H1 (cell line): ENCODE measurements around the gene RAD51B.

Source experiments
- ATF2 ChIP-seq: IDR thresholded peaks from 2 replicates; pipeline ENCODE4 v1.6.1; 2012; ENCODE audit warnings: low read length, inconsistent platforms
- ATF3 ChIP-seq: IDR thresholded peaks from 2 replicates; pipeline ENCODE4 v1.6.1; 2011; ENCODE audit warnings: low read depth, mild to moderate bottlenecking, low read length; ENCODE audit not compliant: insufficient read depth
- CHD7 ChIP-seq: fragments of 300-600 bp; sonication (generic); IDR thresholded peaks from 2 replicates; pipeline ENCODE4 v1.7.1; 2012; ENCODE audit warnings: low read length, moderate library complexity, mild to moderate bottlenecking, inconsistent platforms; ENCODE audit not compliant: insufficient replicate concordance
- CTCF ChIP-seq, 3 experiments: IDR thresholded peaks; 1 replicate in 2 of 3; 2 replicates in 1 of 3; pipeline versions ENCODE4 v1.5.1 to v1.6.1; 2011; ENCODE audit warnings: low read length in 3 of 3, mild to moderate bottlenecking in 3 of 3, inconsistent platforms in 2 of 3, low read depth in 1 of 3, moderate library complexity in 1 of 3; ENCODE audit not compliant: insufficient read depth in 1 of 3; ENCODE audit errors: control extremely low read depth in 1 of 3
- FOSL1 ChIP-seq: IDR thresholded peaks from 2 replicates; pipeline ENCODE4 v1.6.1; 2011; ENCODE audit warnings: mild to moderate bottlenecking, low read depth, low read length, moderate library complexity; ENCODE audit not compliant: insufficient read depth
- NRF1 ChIP-seq: IDR thresholded peaks from 2 replicates; pipeline ENCODE4 v1.6.1; 2011; ENCODE audit warnings: mild to moderate bottlenecking, low read depth, low read length, improper control_type of control experiment
- POLR2A ChIP-seq, 2 experiments: IDR thresholded peaks; 1 replicate in 1 of 2; 2 replicates in 1 of 2; pipeline ENCODE4 v1.6.1; 2011; ENCODE audit warnings: low read depth in 2 of 2, low read length in 2 of 2, mild to moderate bottlenecking in 2 of 2; ENCODE audit errors: control extremely low read depth in 1 of 2
- RAD21 ChIP-seq, 2 experiments: IDR thresholded peaks in 1 of 2; conservative IDR thresholded peaks in 1 of 2; 2 replicates each; pipeline ENCODE4 v1.6.1; 2011; ENCODE audit warnings: low read depth in 2 of 2, low read length in 2 of 2, improper control_type of control experiment in 1 of 2, inconsistent platforms in 1 of 2, mild to moderate bottlenecking in 1 of 2, moderate library complexity in 1 of 2
- RNF2 ChIP-seq: fragments of 200-900, 300-1000 bp; sonication (generic); IDR thresholded peaks from 2 replicates; pipeline ENCODE4 v1.7.1; 2016; ENCODE audit warnings: borderline replicate concordance, low read depth, mild to moderate bottlenecking, antibody characterized with exemption, low read length; ENCODE audit not compliant: poor library complexity, severe bottlenecking; ENCODE audit errors: missing control alignments
- RXRA ChIP-seq: IDR thresholded peaks from 2 replicates; pipeline ENCODE4 v1.6.1; 2011; ENCODE audit warnings: low read depth, mild to moderate bottlenecking, low read length, moderate library complexity; ENCODE audit not compliant: insufficient read depth
- SP1 ChIP-seq: IDR thresholded peaks from 2 replicates; pipeline ENCODE4 v1.6.1; 2011; ENCODE audit warnings: low read depth, low read length
- TAF1 ChIP-seq: IDR thresholded peaks from 2 replicates; pipeline ENCODE4 v1.6.1; 2011; ENCODE audit warnings: mild to moderate bottlenecking, low read depth, low read length
- ZNF274 ChIP-seq: IDR thresholded peaks from 2 replicates; pipeline ENCODE4 v1.7.0; 2012; ENCODE audit warnings: low read length, borderline replicate concordance; ENCODE audit errors: extremely low read depth

- TF ChIP-seq SP1, result no peak
- no peak for TF ChIP-seq RNF2
- TF ChIP-seq ATF2, result no peak
- no peak for TF ChIP-seq CTCF (IDR thresholded peaks at IDR 0.05; ENCODE audit: control extremely low read depth in 1 of 3, insufficient read depth in 1 of 3, low read depth in 1 of 3, low read length in 3 of 3)
- no peak for TF ChIP-seq ATF3
- TF ChIP-seq NRF1, result no peak
- no peak for TF ChIP-seq POLR2A (IDR thresholded peaks at IDR 0.05; ENCODE audit: control extremely low read depth in 1 of 2, low read depth in 2 of 2, low read length in 2 of 2)
- no peak for TF ChIP-seq FOSL1
- TF ChIP-seq RXRA, result no peak
- TF ChIP-seq CHD7, result no peak
- TF ChIP-seq RAD21 (IDR thresholded peaks at IDR 0.05 in 1 of 2, conservative IDR thresholded peaks at IDR 0.05 in 1 of 2; ENCODE audit: low read depth in 2 of 2, low read length in 2 of 2), result no peak
- no peak for TF ChIP-seq TAF1
- TF ChIP-seq ZNF274, result no peak
Measured at GRCh38 chr14:68103853-68104252, 284.3 kb downstream of the RAD51B start.
